GM12875 (cell line): ENCODE measurements around the gene UBASH3B.

Experiments
- H3K4me3 ChIP-seq: one replicate; pipeline ENCODE4 v1.5.1; 2011; ENCODE audit warnings: low read depth, low read length, control low read depth
- CTCF ChIP-seq: IDR thresholded peaks from 2 replicates; pipeline ENCODE4 v1.5.1; 2011; ENCODE audit warnings: low read depth, mild to moderate bottlenecking, control low read depth, inconsistent platforms, low read length, moderate library complexity, borderline replicate concordance; ENCODE audit not compliant: insufficient read depth

The UBASH3B gene

DNA sequence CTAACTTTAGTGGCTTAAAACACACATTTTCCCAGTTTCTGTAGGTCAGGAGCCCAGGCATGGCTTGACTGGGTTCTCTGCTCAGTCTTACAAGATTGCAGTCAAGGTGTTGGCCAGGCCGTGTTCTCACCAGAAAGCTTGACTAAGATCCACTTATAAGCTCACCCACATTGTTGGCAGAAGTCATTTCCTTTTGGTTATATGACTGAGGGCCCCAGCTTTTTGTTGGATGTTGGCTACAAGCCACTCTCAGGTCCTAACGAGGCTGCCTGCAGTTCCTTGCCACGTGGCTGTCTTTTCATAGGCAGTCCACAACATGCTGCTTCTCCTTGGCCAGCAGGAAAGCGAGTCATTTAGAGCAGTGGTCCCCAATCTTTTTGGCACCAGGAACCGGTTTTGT lies 103.5 kb downstream of the UBASH3B start:
- H3K4me3 ChIP-seq = no peak overlapping the region
- no peak for TF ChIP-seq CTCF

GRCh38 chr11:122763108-122763507 lies 107.6 kb downstream of the UBASH3B start:
- no peak for TF ChIP-seq CTCF
- no peak overlapping the region for H3K4me3 ChIP-seq

GRCh38 chr11:122764371-122765090 lies 109.0 kb downstream of the UBASH3B start:
- TF ChIP-seq CTCF = no peak
- no peak overlapping the region for H3K4me3 ChIP-seq

- TF ChIP-seq CTCF = no peak
- H3K4me3 ChIP-seq = no peak overlapping the region
Measured at GRCh38 chr11:122765487-122766131, 110.1 kb downstream of the UBASH3B start.

- TF ChIP-seq CTCF = no peak
- no peak overlapping the region for H3K4me3 ChIP-seq
Measured at GRCh38 chr11:122769126-122769780, 113.7 kb downstream of the UBASH3B start.

DNA sequence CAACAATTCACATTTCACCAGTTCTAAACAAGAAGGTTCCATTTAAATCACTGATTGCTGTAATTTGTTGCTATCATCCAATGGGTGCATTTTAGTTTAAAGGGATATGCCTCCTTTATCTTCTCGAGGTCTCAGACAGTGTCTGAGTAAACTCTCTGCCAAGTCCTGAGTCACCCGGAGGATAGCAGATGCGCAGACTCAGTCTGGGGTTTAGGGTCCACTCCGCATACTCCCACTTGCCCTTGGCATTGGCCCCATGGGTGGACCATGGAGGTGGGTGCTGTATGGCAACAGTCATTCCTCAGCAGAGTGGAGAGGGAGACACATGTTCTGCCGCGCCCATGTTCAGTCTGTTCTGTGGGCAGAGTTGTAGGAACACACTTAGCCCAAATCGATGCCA lies 117.4 kb downstream of the UBASH3B start:
- no peak for TF ChIP-seq CTCF
- no peak overlapping the region for H3K4me3 ChIP-seq
